Stimulated activated effector memory CD8-positive, alpha-beta T cell treated with anti-CD3 and anti-CD28 coated beads, Interleukin-12 subunit alpha, Interleukin-12 subunit beta, amount 100 ng/mL, for 72 hours (primary cell): ENCODE measurements around the gene TECTB.
"Not testable (repeated sequence)": the region's sequence is repeated elsewhere in the genome, so short reads cannot be mapped to it uniquely, and the experiment has no call there.

Experiments
- ATAC-seq: fragments of 150-1000 bp; cut with Tn5 transposase; 2 replicates; pipeline ENCODE4 v1.10.0; 2021
- DNase-seq, 2 donors: peaks; one replicate each; pipeline ENCODE4 v3.0.0; 2021 to 2022; ENCODE audit warnings: low spot score in 2 of 2
- H3K27ac Mint-ChIP-seq: one replicate; pipeline ENCODE4 v1.8.0; 2022; ENCODE audit warnings: mild to moderate bottlenecking, mixed read lengths
- H3K36me3 Mint-ChIP-seq: one replicate; pipeline ENCODE4 v1.8.0; 2022; ENCODE audit warnings: mild to moderate bottlenecking, mixed read lengths
- H3K4me1 Mint-ChIP-seq: one replicate; pipeline ENCODE4 v1.8.0; 2022; ENCODE audit warnings: mixed read lengths
- H3K4me3 Mint-ChIP-seq: one replicate; pipeline ENCODE4 v1.8.0; 2022; ENCODE audit warnings: mild to moderate bottlenecking, mixed read lengths
- H3K9me3 Mint-ChIP-seq: one replicate; pipeline ENCODE4 v1.8.0; 2022; ENCODE audit warnings: mixed read lengths

Gene TECTB

GRCh38 chr10:112283100-112283499 lies at the start of gene TECTB:
TECTB (plus strand) TSS chr10:112283400; CDS start chr10:112283735, 335 bp downstream.
- H3K27ac Mint-ChIP-seq, result no peak within 1 kb of the TSS
- H3K9me3 Mint-ChIP-seq, result no peaks in the 10 kb centered on the region
- H3K4me1 Mint-ChIP-seq, result no peaks in the 10 kb centered on the region
- no peak within 1 kb of the TSS for H3K4me3 Mint-ChIP-seq
- no peak for ATAC-seq
- no peak for DNase-seq
- no peaks in the 10 kb centered on the region for H3K36me3 Mint-ChIP-seq

- DNase-seq (no peak), ATAC-seq (no peak)
- Mint-ChIP-seq H3K4me1 (no peaks in the 10 kb centered on the region), H3K27ac (no peak overlapping the region), H3K9me3 (peaks cover 3% of the 10 kb centered on the region), H3K4me3 (no peak overlapping the region), H3K36me3 (no peaks in the 10 kb centered on the region)
These were observed 48.1 kb upstream of the TECTB start for GRCh38 chr10:112235141-112235540.

GRCh38 chr10:112235920-112236319 lies 47.3 kb upstream of the TECTB start:
- Mint-ChIP-seq H3K9me3 (peaks cover 5% of the 10 kb centered on the region), H3K27ac (no peak overlapping the region), H3K4me1 (no peaks in the 10 kb centered on the region), H3K36me3 (no peaks in the 10 kb centered on the region), H3K4me3 (no peak overlapping the region)
- ATAC-seq (no peak), DNase-seq (no peak)

GRCh38 chr10:112236486-112236885 lies 46.7 kb upstream of the TECTB start:
- Mint-ChIP-seq H3K4me1 (no peaks in the 10 kb centered on the region), H3K27ac (no peak overlapping the region), H3K4me3 (no peak overlapping the region), H3K9me3 (peaks cover 7% of the 10 kb centered on the region), H3K36me3 (no peaks in the 10 kb centered on the region)
- ATAC-seq, result no peak
- no peak for DNase-seq

- H3K9me3 Mint-ChIP-seq, result peaks cover 7% of the 10 kb centered on the region
- DNase-seq (no peak), ATAC-seq (no peak)
- H3K27ac Mint-ChIP-seq, result no peak overlapping the region
- H3K4me3 Mint-ChIP-seq, result no peak overlapping the region
- H3K36me3 Mint-ChIP-seq, result no peaks in the 10 kb centered on the region
- H3K4me1 Mint-ChIP-seq, result no peaks in the 10 kb centered on the region
These were observed 43.9 kb upstream of the TECTB start for GRCh38 chr10:112239347-112239746.

- H3K27ac Mint-ChIP-seq, result no peak overlapping the region
- ATAC-seq (no peak), DNase-seq (no peak)
- no peak overlapping the region for H3K4me3 Mint-ChIP-seq
- H3K4me1 Mint-ChIP-seq, result no peaks in the 10 kb centered on the region
- H3K36me3 Mint-ChIP-seq, result no peaks in the 10 kb centered on the region
- peaks cover 7% of the 10 kb centered on the region for H3K9me3 Mint-ChIP-seq
These were observed 42.8 kb upstream of the TECTB start for GRCh38 chr10:112240441-112240840.

- peaks cover 7% of the 10 kb centered on the region for H3K9me3 Mint-ChIP-seq
- no peaks in the 10 kb centered on the region for H3K4me1 Mint-ChIP-seq
- H3K27ac Mint-ChIP-seq, result no peak overlapping the region
- no peak overlapping the region for H3K4me3 Mint-ChIP-seq
- no peak for ATAC-seq
- no peak for DNase-seq
- no peaks in the 10 kb centered on the region for H3K36me3 Mint-ChIP-seq
These were observed 41.4 kb upstream of the TECTB start for GRCh38 chr10:112241651-112242341.

GRCh38 chr10:112242769-112243168 lies 40.4 kb upstream of the TECTB start:
- H3K9me3 Mint-ChIP-seq, result peaks cover 7% of the 10 kb centered on the region
- H3K27ac Mint-ChIP-seq, result no peak overlapping the region
- no peak for ATAC-seq
- DNase-seq, result no peak
- no peak overlapping the region for H3K4me3 Mint-ChIP-seq
- no peaks in the 10 kb centered on the region for H3K36me3 Mint-ChIP-seq
- H3K4me1 Mint-ChIP-seq, result no peaks in the 10 kb centered on the region

GRCh38 chr10:112243713-112244112 lies 39.5 kb upstream of the TECTB start:
- ATAC-seq (no peak), DNase-seq (no peak)
- H3K4me1 Mint-ChIP-seq, result no peaks in the 10 kb centered on the region
- no peak overlapping the region for H3K4me3 Mint-ChIP-seq
- no peak overlapping the region for H3K27ac Mint-ChIP-seq
- H3K9me3 Mint-ChIP-seq, result peaks cover 7% of the 10 kb centered on the region
- H3K36me3 Mint-ChIP-seq, result no peaks in the 10 kb centered on the region

GRCh38 chr10:112244197-112244596 lies 39.0 kb upstream of the TECTB start:
- H3K4me3 Mint-ChIP-seq, result no peak overlapping the region
- H3K9me3 Mint-ChIP-seq, result peaks cover 7% of the 10 kb centered on the region
- H3K27ac Mint-ChIP-seq, result no peak overlapping the region
- no peaks in the 10 kb centered on the region for H3K36me3 Mint-ChIP-seq
- H3K4me1 Mint-ChIP-seq, result no peaks in the 10 kb centered on the region
- ATAC-seq (no peak), DNase-seq (no peak)

- DNase-seq (no peak), ATAC-seq (no peak)
- Mint-ChIP-seq H3K36me3 (no peaks in the 10 kb centered on the region), H3K4me3 (no peak overlapping the region), H3K9me3 (peaks cover 4% of the 10 kb centered on the region), H3K27ac (no peak overlapping the region), H3K4me1 (no peaks in the 10 kb centered on the region)
These were observed 35.4 kb upstream of the TECTB start for GRCh38 chr10:112247791-112248190.

- ATAC-seq (no peak), DNase-seq (no peak)
- H3K9me3 Mint-ChIP-seq, result peaks cover 4% of the 10 kb centered on the region
- H3K27ac Mint-ChIP-seq, result no peak overlapping the region
- H3K4me1 Mint-ChIP-seq, result no peaks in the 10 kb centered on the region
- H3K4me3 Mint-ChIP-seq, result no peak overlapping the region
- H3K36me3 Mint-ChIP-seq, result no peaks in the 10 kb centered on the region
These were observed 34.5 kb upstream of the TECTB start for GRCh38 chr10:112248584-112249295.

GRCh38 chr10:112249722-112250121 lies 33.5 kb upstream of the TECTB start:
- Mint-ChIP-seq H3K36me3 (no peaks in the 10 kb centered on the region), H3K27ac (no peak overlapping the region), H3K9me3 (peaks cover 4% of the 10 kb centered on the region), H3K4me3 (no peak overlapping the region), H3K4me1 (no peaks in the 10 kb centered on the region)
- DNase-seq (no peak), ATAC-seq (no peak)

- Mint-ChIP-seq H3K27ac (no peak overlapping the region), H3K4me1 (no peaks in the 10 kb centered on the region), H3K4me3 (no peak overlapping the region), H3K9me3 (peaks cover 4% of the 10 kb centered on the region), H3K36me3 (no peaks in the 10 kb centered on the region)
- no peak for DNase-seq
- ATAC-seq, result no peak
These were observed 32.6 kb upstream of the TECTB start for GRCh38 chr10:112250555-112250954.

- ATAC-seq, H3K4me1 Mint-ChIP-seq, H3K36me3 Mint-ChIP-seq, H3K9me3 Mint-ChIP-seq, H3K4me3 Mint-ChIP-seq, H3K27ac Mint-ChIP-seq, DNase-seq: not testable (repeated sequence)
These were observed 32.0 kb upstream of the TECTB start for GRCh38 chr10:112251238-112251637.

- no peak for ATAC-seq
- Mint-ChIP-seq H3K4me3 (no peak overlapping the region), H3K4me1 (no peaks in the 10 kb centered on the region), H3K27ac (no peak overlapping the region), H3K9me3 (no peaks in the 10 kb centered on the region), H3K36me3 (no peaks in the 10 kb centered on the region)
- DNase-seq, result no peak
These were observed 24.8 kb upstream of the TECTB start for GRCh38 chr10:112258407-112258806.
